Stimulated activated CD8-positive, alpha-beta memory T cell treated with anti-CD3 and anti-CD28 coated beads, Interleukin-4, amount 100 ng/mL, for 4 hours (primary cell): ENCODE data around the gene PROK2.

ENCODE experiments used
- DNase-seq, 2 donors: peaks; one replicate each; pipeline ENCODE4 v3.0.0-alpha.2; 2020; ENCODE audit warnings: low read depth in 2 of 2, low spot score in 1 of 2

PROK2 gene

DNA sequence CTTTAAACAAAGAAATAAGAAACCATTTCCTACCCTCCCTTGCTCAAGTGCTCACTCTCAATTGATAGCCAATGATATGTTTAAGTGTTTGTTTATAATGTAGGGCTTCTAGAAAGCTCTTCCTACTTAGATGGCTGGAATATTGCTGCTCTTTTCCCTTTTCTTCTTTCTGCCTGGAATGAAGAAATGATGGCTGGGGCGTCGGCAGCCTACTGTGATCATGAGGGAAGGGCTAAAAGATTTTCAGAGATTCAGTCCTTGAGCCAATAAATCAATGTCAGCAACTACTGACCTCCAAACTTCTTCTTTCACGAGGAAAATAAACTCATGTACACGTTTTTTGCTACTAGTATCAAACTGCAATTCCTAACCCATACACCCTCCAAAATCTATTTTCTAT is 33.3 kb downstream of the PROK2 start:
- no peak for DNase-seq

DNA sequence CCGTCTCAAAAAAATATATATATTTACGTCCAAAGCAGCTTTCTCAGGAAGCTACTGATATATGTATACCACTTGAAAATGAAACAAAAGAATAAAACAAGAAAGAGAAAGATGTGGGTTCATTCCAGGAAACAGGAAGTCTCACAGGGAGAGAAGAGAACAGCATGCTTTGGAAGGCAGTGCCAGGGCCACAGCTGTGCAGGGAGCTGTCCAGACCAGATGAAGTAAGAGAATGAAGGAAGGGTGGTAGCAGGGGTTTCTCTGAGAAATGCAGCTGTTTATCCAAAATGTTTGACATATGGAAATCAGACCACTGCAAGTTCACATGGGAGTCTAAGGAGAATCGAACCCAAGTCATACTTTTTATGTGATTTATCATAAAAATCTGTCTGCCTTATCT is 40.2 kb downstream of the PROK2 start:
- no peak for DNase-seq

DNA sequence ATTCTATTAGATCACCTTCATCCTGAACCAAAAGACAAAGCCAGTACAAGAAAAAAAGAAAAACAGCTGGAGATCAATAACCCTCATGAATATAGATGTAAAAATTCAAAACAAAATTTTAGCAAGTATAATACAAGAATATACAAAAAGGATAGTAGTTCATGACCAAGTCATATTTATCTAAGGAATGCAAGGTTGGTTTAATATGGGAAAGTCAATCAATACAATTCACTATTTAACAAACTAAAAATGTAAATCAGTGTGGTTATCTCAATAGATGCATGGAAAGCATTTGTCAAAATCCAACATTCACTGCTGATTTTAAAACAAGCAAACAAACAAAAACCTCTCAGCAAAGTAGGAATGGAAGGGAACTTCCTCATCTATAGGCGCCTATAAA is 42.3 kb downstream of the PROK2 start:
- DNase-seq: no peak

DNA sequence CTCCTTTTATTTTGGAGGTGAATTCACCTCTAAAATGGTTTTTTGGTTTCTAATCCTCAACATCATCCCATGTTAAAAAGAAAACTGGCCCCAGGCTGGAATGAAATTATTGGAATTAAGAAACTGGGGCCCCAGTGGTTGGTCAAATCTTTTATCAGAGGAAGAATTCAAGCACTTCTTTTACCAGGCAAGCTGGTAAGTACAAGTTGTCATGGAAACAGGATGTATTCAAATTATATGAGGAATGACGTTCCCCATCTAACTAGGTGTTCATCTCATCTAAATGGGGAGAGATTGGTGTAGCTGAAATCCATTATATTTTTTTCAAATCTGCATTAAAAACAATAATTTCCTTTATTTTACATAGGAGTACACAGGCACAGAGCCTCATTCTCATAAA is 50.1 kb downstream of the PROK2 start:
- DNase-seq: no peak

DNA sequence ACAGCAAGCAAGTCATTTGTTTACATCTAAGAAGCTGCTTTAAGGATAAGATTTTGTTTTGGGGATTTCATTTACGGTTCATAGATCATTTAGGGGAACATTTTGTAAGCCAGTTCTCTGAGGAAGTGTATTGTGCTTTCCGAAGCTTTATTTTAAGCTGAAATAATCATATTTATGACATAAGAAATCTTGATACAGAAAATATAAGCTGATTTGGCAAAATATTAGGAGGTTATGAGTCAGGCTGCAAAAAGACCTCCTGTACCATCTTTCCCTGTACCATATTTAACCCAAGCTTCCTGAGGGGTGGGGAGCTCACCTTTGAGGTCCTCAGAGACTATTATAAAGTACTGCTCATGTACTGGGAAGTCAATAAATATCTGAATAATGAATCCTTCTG is 51.6 kb downstream of the PROK2 start:
- no peak for DNase-seq

DNA sequence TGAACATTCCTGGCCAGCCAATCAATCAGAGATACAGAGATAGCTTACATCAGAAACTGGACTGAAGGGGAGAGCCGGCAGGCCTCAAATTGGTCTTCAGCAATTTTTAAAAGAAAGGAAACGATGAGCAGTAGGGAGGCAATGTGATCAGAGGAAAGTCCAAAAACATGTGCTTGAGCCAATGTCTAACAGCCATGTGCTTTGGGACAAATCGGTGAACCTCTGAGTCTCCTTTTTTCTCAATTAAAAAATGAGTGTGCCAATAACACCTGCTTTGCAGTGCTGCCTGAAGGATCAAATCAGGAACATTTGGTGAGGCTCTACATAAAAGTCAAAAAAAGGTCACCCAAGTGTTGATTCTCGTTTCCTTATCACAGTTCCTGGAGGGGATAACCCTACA is 52.3 kb downstream of the PROK2 start:
- DNase-seq: no peak

DNA sequence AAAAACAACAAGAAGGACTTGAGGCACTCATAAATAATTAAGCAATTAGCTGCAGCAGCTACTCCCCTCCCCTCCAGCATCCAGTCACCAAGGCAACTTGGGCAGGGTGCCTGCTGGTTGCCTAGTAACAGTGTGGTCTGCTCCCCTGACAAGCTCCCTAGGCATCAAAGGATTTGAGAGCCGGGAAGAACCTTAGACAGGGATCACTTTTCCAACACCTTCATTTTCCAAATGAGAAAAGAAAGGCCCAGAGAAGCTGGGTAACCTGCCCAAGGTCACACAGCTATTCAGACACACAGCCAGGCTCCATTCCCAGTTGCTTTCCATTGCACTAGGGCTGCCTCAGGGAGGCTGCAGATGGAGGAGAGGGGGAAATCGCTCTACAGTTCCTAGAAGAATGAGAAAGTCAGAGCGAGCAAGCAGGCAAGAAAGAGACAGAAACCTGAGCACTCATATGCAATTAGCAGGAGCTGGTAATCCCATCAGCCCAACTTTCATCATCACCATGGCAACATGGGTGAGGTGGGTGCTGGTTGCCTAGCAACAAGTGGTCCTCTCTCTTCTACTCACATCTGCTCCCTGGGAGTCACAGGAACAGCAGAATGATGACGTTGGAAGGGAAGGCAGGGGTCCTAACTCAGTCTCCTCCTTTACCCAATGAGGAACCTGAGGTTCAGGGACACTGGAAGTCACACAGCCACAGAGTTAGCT is 56.2 kb downstream of the PROK2 start:
- no peak for DNase-seq

DNA sequence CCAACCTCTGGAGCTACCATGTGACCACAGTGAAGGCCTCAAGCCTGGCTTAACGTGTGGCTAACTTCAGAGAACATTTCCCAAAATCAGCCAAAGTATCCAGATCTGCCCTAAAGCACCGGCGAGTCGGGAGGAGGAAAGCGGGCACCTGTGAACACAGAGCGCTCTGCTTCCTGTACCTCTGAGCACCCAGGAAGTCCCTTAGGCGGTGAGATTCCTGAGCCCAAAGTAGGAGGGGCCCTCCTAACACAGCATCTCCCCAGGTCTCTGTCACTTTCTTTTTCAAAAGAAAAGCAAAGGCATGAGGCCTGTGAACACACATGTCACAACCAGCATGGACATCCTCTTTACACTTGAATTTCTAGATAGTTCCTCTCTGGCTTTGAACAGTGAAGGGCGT is 58.8 kb downstream of the PROK2 start:
- no peak for DNase-seq

DNA sequence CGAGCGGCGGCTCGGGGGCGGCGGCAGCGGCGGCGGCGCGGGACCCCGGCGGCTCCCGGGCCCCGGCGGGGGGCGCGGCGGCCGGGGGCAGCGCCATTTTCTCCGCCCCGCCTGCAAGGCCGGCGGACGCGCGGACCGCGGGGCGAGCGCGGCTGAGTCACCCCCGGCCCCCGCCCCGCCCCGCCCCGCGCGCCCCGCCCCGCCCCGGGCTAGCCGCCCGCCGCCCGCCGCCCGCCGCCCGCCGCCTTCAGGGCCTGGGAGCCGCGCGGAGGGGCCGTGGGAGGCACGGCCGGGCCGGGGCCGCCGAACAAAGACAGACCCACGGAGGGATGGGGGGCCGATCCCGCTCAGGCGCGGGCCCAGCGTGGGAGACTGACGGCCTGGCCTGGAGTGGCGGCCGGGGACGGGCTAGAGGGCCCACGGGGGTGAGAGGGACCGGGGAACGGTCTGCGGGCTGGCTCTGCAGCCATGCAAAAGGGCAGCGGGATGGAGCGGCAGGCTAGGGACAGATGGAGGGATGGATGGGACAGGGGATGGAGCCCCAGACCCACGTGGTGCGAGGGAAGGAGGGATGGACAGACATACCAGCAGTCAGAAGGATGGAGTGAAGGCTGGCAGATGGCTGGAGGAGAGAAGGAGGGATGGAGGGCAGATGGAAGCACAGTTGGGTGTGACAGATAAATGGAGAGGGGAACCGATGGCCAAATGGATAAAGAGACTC is 59.5 kb downstream of the PROK2 start, which contains the start of gene EIF4E3:
TSS of gene EIF4E3 (minus strand) at position 132 of the 721 bp plus-strand sequence. CDS start at position 97, 35 bp downstream.
- DNase-seq: no peak

DNA sequence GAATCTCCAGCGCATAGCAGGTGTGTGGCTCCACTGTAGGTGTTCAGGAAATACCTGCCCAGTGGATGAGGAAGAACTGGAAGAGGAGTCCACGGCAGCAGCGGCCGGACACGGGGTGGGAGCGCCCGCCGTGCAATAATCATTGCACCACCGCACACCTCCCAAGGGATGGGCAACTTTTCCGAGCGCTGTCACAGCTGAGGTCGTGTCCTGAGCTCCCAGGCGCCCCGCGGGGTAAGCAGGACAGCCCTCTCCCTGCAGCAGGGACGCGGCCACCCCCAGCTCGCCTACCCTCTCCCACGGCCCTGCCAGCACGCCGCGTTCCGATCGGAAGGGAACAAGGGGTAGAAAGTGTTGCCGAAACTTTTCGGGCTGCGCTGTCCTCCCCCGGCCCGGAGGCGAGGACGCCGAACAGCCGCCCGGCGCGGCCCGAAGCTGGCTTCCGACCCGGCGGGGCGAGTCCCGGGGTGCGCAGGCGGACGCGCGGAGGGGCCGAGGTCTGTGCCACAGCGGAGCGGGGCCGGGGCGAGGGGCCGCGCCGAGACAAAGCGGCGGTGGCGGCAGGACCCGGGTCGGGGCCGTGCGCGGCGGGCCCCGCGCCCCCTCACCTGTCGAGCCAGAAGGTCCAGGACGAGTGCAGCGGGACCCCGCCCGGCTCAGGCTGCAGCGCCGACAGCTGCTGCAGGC is 60.2 kb downstream of the PROK2 start:
- no peak for DNase-seq

DNA sequence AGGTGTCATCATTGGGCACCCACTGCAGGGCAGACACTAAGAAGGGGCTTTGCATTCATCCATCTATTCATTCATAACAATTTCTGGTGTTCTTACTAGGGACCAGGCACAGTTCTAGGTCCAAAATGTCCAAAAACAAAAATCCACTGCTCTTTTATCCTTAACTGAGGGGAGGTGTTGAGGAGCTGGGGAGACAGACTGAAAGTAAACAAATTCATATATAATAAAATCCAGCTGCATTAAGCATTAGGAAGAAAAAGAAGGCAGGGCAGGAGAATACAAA is 60.8 kb downstream of the PROK2 start:
- no peak for DNase-seq

DNA sequence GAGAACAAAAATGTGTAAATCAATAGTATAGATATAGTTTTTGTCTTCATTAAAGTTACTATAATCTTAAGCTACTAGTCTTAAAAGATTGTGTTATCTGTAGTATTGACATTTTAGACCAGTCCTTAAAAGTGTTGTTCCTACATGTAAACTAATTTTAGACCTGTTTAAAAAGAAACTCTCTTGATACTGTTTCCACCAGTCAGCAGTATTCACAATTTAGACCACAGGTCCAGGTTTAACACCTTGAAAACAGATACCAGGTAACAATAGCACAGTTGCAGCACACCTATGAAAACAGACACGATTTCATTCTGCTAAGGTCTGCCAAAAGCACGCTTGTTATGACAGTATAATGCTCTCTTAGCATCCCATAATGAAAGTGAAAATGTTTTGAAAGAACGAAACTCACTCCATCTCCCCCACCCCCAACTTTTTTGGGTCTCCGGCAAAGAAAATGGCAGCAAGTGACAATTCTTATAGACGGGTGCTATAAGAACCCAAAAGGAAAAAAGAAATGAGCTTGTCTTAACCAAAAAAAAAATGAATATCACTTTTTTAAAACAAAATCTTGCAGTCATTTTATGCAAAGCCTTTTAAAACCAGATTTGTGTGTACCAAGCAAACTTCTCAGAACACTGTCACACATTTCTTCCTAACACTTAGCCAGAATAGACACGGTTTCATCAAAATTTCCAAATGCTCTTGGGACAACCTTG is 61.3 kb downstream of the PROK2 start:
- DNase-seq: no peak

DNA sequence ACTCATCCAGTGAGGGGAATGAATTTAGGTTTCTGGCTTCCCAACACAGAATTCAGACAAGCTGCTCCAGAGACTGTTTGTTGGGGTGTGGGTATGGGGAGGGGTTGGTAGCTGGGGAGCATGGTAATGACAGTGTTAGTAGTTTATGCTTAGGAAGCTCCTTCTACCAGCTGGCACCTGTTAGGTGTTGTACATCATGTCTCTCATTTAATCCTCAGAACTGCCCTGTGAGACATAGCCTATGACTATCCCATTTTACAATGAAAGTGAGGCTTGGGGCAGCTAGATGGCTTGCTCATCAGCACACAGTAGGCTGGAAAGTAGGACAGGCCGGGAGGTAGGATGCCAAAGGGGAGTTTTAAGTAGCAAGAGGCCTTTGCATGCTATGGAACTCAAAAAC is 62.3 kb downstream of the PROK2 start:
- DNase-seq: no peak
